Measurements from ENCODE around the gene PRRC2B. TPM values are rescaled to one million over a fixed set of nuclear protein-coding genes. Genes with fewer than 3 reads are reported as not detected.

Gene PRRC2B
- total and polyA plus RNA-seq, 4 donors: 10.3 to 44.3 (median 27.0) TPM

DNA sequence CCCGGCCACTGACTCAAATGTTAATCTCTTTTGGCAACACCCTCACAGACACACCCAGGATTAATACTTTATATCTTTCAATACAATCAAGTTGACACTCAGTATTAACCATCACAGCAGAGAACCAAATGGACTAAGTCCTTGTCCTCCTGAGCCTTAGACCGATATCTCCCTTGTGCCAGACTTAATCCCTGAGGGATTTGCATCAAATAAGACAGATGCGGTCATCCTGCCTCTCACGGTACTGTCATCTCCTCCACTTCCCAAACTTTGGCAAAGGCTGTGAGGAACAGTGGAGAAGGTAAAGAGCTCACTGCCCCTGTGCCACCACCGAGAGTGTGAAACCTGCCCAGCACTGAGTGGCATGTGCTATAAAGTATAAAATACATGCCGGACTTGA is 6.5 kb upstream of the PRRC2B start:
- Histone ChIP-seq H3K27ac (ENCODE audit: low read depth in 1 of 2, low read length in 2 of 2) (no peak overlapping the region), H3K36me3 (ENCODE audit: control insufficient read depth in 4 of 4, insufficient read depth in 3 of 4, low read depth in 1 of 4, low read length in 3 of 4) (no peaks in the 10 kb centered on the region), H3K27me3 (ENCODE audit: control insufficient read depth in 4 of 4, insufficient read depth in 4 of 4, low read length in 3 of 4) (no peaks in the 10 kb centered on the region), H3K4me3 (ENCODE audit: low read depth in 1 of 3, low read length in 3 of 3) (no peak overlapping the region), H3K9me3 (ENCODE audit: control insufficient read depth in 4 of 4, low read length in 3 of 4) (no peaks in the 10 kb centered on the region), H3K4me1 (ENCODE audit: control insufficient read depth in 4 of 4, insufficient read depth in 4 of 4, low read length in 3 of 4) (peaks cover 4 to 25% (median 14%) of the 10 kb centered on the region in 4 donors), H3K9ac (ENCODE audit: low read depth in 1 of 2, low read length in 2 of 2) (no peak overlapping the region)
- DNase-seq (ENCODE audit: low spot score): no peak
- WGBS: 85% methylated on average over 6 of the region's 6 CpGs
- no peak for TF ChIP-seq TAF1 (conservative IDR thresholded peaks at IDR 0.05)
- no peak for TF ChIP-seq JUND (IDR thresholded peaks at IDR 0.05)
- no peak for TF ChIP-seq YY1 (IDR thresholded peaks at IDR 0.05)
- TF ChIP-seq, protein P1, sequence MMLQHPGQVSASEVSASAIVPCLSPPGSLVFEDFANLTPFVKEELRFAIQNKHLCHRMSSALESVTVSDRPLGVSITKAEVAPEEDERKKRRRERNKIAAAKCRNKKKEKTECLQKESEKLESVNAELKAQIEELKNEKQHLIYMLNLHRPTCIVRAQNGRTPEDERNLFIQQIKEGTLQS (IDR thresholded peaks at IDR 0.05): no peak
- TF ChIP-seq HNF4G (IDR thresholded peaks at IDR 0.05): no peak

DNA sequence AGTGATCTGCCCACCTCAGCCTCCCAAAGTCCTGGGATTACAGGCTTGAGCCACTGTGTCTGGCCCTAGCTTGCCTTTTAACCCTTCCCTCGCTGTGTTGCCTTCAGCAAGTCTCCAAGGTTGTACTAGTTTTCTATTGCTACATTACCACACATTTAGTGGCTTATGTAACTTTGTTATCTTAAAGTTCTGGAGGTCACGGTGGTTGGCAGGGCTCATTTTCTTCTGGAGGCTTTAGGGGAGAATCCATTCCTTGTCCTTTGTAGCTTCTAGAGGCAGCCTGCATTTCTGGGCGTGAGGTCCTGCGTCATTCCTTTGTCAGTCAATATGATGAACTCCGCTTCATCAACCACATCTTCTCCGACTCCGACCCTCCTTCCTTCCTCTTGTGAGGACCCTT is 2.9 kb upstream of the PRRC2B start:
- 73% methylated on average over 7 of the region's 7 CpGs for WGBS
- TF ChIP-seq RXRA (IDR thresholded peaks at IDR 0.05) (no peak), SP1 (IDR thresholded peaks at IDR 0.05) (no peak), MAX (IDR thresholded peaks at IDR 0.05) (no peak), HNF4A (conservative IDR thresholded peaks at IDR 0.05) (no peak), JUND (IDR thresholded peaks at IDR 0.05) (no peak), FOXA1 (IDR thresholded peaks at IDR 0.05) (no peak), FOXA2 (IDR thresholded peaks at IDR 0.05) (no peak), YY1 (IDR thresholded peaks at IDR 0.05) (no peak), GABPA (IDR thresholded peaks at IDR 0.05 in 1 of 2, conservative IDR thresholded peaks at IDR 0.05 in 1 of 2) (no peak), REST (IDR thresholded peaks at IDR 0.05) (no peak), RAD21 (IDR thresholded peaks at IDR 0.05) (no peak), NR2F2 (IDR thresholded peaks at IDR 0.05) (no peak)
- TF ChIP-seq, protein P2, sequence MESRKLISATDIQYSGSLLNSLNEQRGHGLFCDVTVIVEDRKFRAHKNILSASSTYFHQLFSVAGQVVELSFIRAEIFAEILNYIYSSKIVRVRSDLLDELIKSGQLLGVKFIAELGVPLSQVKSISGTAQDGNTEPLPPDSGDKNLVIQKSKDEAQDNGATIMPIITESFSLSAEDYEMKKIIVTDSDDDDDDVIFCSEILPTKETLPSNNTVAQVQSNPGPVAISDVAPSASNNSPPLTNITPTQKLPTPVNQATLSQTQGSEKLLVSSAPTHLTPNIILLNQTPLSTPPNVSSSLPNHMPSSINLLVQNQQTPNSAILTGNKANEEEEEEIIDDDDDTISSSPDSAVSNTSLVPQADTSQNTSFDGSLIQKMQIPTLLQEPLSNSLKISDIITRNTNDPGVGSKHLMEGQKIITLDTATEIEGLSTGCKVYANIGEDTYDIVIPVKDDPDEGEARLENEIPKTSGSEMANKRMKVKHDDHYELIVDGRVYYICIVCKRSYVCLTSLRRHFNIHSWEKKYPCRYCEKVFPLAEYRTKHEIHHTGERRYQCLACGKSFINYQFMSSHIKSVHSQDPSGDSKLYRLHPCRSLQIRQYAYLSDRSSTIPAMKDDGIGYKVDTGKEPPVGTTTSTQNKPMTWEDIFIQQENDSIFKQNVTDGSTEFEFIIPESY (IDR thresholded peaks at IDR 0.05): no peak
- TF ChIP-seq, protein P3, sequence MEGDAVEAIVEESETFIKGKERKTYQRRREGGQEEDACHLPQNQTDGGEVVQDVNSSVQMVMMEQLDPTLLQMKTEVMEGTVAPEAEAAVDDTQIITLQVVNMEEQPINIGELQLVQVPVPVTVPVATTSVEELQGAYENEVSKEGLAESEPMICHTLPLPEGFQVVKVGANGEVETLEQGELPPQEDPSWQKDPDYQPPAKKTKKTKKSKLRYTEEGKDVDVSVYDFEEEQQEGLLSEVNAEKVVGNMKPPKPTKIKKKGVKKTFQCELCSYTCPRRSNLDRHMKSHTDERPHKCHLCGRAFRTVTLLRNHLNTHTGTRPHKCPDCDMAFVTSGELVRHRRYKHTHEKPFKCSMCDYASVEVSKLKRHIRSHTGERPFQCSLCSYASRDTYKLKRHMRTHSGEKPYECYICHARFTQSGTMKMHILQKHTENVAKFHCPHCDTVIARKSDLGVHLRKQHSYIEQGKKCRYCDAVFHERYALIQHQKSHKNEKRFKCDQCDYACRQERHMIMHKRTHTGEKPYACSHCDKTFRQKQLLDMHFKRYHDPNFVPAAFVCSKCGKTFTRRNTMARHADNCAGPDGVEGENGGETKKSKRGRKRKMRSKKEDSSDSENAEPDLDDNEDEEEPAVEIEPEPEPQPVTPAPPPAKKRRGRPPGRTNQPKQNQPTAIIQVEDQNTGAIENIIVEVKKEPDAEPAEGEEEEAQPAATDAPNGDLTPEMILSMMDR (IDR thresholded peaks at IDR 0.05; ENCODE audit: low read depth, low read length, missing input control): no peak
- TF ChIP-seq, protein P1 (IDR thresholded peaks at IDR 0.05): no peak
- no peaks in the 10 kb centered on the region for H3K27me3 ChIP-seq (ENCODE audit: control insufficient read depth in 4 of 4, insufficient read depth in 4 of 4, low read length in 3 of 4)
- H3K36me3 ChIP-seq (ENCODE audit: control insufficient read depth in 4 of 4, insufficient read depth in 3 of 4, low read depth in 1 of 4, low read length in 3 of 4): no peaks in the 10 kb centered on the region
- H3K9ac ChIP-seq (ENCODE audit: low read depth in 1 of 2, low read length in 2 of 2): no peak overlapping the region
- H3K4me3 ChIP-seq (ENCODE audit: low read depth in 1 of 3, low read length in 3 of 3): no peak overlapping the region
- no peak for DNase-seq (ENCODE audit: low spot score)
- no peaks in the 10 kb centered on the region for H3K9me3 ChIP-seq (ENCODE audit: control insufficient read depth in 4 of 4, low read length in 3 of 4)
- H3K27ac ChIP-seq (ENCODE audit: low read depth in 1 of 2, low read length in 2 of 2): no peak overlapping the region
- H3K4me1 ChIP-seq (ENCODE audit: control insufficient read depth in 4 of 4, insufficient read depth in 4 of 4, low read length in 3 of 4): peaks cover 10 to 31% (median 22%) of the 10 kb centered on the region in 4 donors

Data from liver (tissue), 9 donors.